SK-N-SH treated with all-trans-retinoic acid at 6 μM for 48 hours (cell line): ENCODE measurements around the gene PTH1R.

Source experiments
- ATAC-seq: fragments of 200-7000 bp; cut with Tn5 transposase; 3 replicates; pipeline ENCODE4 v1.9.1; 2020; ENCODE audit warnings: mild to moderate bottlenecking, moderate library complexity
- ARNTL ChIP-seq: fragments of 450-650 bp; formaldehyde crosslinking; IDR thresholded peaks from 2 replicates; pipeline ENCODE4 v1.5.0; 2020; ENCODE audit warnings: low read depth, mild to moderate bottlenecking, moderate library complexity, borderline replicate concordance
- BACH2 ChIP-seq: fragments of 250-450 bp; sonication (Bioruptor Pico); IDR thresholded peaks from 2 replicates; pipeline ENCODE4 v1.9.0; 2021; ENCODE audit warnings: mild to moderate bottlenecking, borderline replicate concordance
- CSDC2 ChIP-seq: fragments of 250-450 bp; sonication (Bioruptor Pico); IDR thresholded peaks from 2 replicates; pipeline ENCODE4 v1.5.0; 2020; ENCODE audit warnings: mild to moderate bottlenecking, moderate library complexity
- ESRRG ChIP-seq: fragments of 250-450 bp; sonication (Bioruptor Pico); IDR thresholded peaks from 2 replicates; pipeline ENCODE4 v1.6.1; 2021; ENCODE audit warnings: mild to moderate bottlenecking
- GLIS3 ChIP-seq: fragments of 250-450 bp; sonication (Bioruptor Pico); IDR thresholded peaks from 2 replicates; pipeline ENCODE4 v1.5.0; 2020; ENCODE audit warnings: mild to moderate bottlenecking, moderate library complexity
- ISL1 ChIP-seq: fragments of 250-450 bp; sonication (Bioruptor Pico); IDR thresholded peaks from 2 replicates; pipeline ENCODE4 v2.1.2; 2022; ENCODE audit warnings: mild to moderate bottlenecking, moderate library complexity
- OSR1 ChIP-seq: fragments of 250-450 bp; sonication (Bioruptor Pico); IDR thresholded peaks from 2 replicates; pipeline ENCODE4 v1.8.0; 2022; ENCODE audit warnings: moderate library complexity, mild to moderate bottlenecking, inconsistent platforms
- PPARA ChIP-seq: fragments of 250-450 bp; sonication (Bioruptor Pico); IDR thresholded peaks from 2 replicates; pipeline ENCODE4 v1.5.0; 2020; ENCODE audit warnings: mild to moderate bottlenecking, borderline replicate concordance
- RARB ChIP-seq: fragments of 250-450 bp; sonication (Bioruptor Pico); IDR thresholded peaks from 2 replicates; pipeline ENCODE4 v1.8.0; 2021; ENCODE audit warnings: mild to moderate bottlenecking, moderate library complexity
- SNAI2 ChIP-seq: fragments of 250-450 bp; sonication (Bioruptor Pico); IDR thresholded peaks from 2 replicates; pipeline ENCODE4 v1.5.0; 2020; ENCODE audit warnings: mild to moderate bottlenecking, moderate library complexity
- TCF4 ChIP-seq: fragments of 250-450 bp; sonication (Bioruptor Pico); IDR thresholded peaks from 2 replicates; pipeline ENCODE4 v1.8.0; 2021; ENCODE audit warnings: mild to moderate bottlenecking, moderate library complexity, borderline replicate concordance
- TOX ChIP-seq: fragments of 250-450 bp; sonication (Bioruptor Pico); IDR thresholded peaks from 2 replicates; pipeline ENCODE4 v1.8.0; 2021; ENCODE audit warnings: mild to moderate bottlenecking, moderate library complexity, borderline replicate concordance
- ZC3H10 ChIP-seq: fragments of 250-450 bp; sonication (Bioruptor Pico); IDR thresholded peaks from 2 replicates; pipeline ENCODE4 v1.5.1; 2021; ENCODE audit warnings: mild to moderate bottlenecking, moderate library complexity
- ZFP3 ChIP-seq: fragments of 250-450 bp; sonication (Bioruptor Pico); IDR thresholded peaks from 2 replicates; pipeline ENCODE4 v1.5.0; 2020; ENCODE audit warnings: mild to moderate bottlenecking, moderate library complexity
- ZFP30 ChIP-seq: fragments of 450-650 bp; formaldehyde crosslinking; IDR thresholded peaks from 2 replicates; pipeline ENCODE4 v1.5.0; 2022; ENCODE audit warnings: mild to moderate bottlenecking, moderate library complexity
- ZNF565 ChIP-seq: fragments of 450-650 bp; formaldehyde crosslinking; conservative IDR thresholded peaks from 2 replicates; pipeline ENCODE4 v1.5.0; 2020; ENCODE audit warnings: low read depth, mild to moderate bottlenecking, moderate library complexity
- ZNF70 ChIP-seq: fragments of 450-650 bp; formaldehyde crosslinking; IDR thresholded peaks from 2 replicates; pipeline ENCODE4 v1.5.0; 2020; ENCODE audit warnings: mild to moderate bottlenecking, moderate library complexity
- ZNF8 ChIP-seq: fragments of 450-650 bp; formaldehyde crosslinking; IDR thresholded peaks from 2 replicates; pipeline ENCODE4 v1.5.0; 2020; ENCODE audit warnings: mild to moderate bottlenecking, moderate library complexity
- TF ChIP-seq, protein P1 (sequence below): fragments of 250-450 bp; sonication (Bioruptor Pico); IDR thresholded peaks from 2 replicates; pipeline ENCODE4 v1.5.0; 2020; ENCODE audit warnings: mild to moderate bottlenecking, moderate library complexity
- TF ChIP-seq, protein P2 (sequence below): fragments of 250-450 bp; sonication (Bioruptor Pico); IDR thresholded peaks from 2 replicates; pipeline ENCODE4 v1.8.0; 2020; ENCODE audit warnings: mild to moderate bottlenecking, moderate library complexity, borderline replicate concordance
- TF ChIP-seq, protein P3 (sequence below): fragments of 250-450 bp; sonication (Bioruptor Pico); IDR thresholded peaks from 2 replicates; pipeline ENCODE4 v1.8.0; 2021; ENCODE audit warnings: low read depth, mild to moderate bottlenecking, moderate library complexity, borderline replicate concordance
- TF ChIP-seq, protein P4 (sequence below): fragments of 250-450 bp; sonication (Bioruptor Pico); IDR thresholded peaks from 2 replicates; pipeline ENCODE4 v1.5.1; 2020; ENCODE audit warnings: low read depth, mild to moderate bottlenecking, moderate library complexity

Gene PTH1R

DNA sequence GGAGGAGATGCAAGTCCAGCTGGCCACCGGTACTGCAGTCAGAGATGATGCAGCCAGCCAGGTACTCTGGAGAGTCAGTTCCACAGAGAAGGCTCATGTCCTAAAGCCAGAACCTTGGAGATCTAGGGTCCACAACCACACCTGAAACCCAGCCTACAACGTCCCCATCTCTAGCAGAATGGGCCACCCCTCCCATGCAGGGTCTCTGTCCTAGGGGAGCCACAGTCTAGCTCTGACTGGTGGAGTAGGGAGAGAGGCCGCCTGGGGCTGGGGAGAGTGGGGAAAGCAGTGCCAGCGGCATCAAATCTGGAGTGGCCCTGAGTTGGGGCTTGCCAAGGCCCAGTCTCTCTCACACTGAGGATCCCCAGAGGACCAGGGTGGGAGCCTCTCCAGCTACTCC lies 43.5 kb downstream of the PTH1R start:
- TF ChIP-seq ISL1 (CRISPR knock-in tag), result no peak
- TF ChIP-seq ZNF8 (CRISPR knock-in tag), result no peak
- TF ChIP-seq CSDC2 (CRISPR knock-in tag), result no peak
- TF ChIP-seq, protein P1, sequence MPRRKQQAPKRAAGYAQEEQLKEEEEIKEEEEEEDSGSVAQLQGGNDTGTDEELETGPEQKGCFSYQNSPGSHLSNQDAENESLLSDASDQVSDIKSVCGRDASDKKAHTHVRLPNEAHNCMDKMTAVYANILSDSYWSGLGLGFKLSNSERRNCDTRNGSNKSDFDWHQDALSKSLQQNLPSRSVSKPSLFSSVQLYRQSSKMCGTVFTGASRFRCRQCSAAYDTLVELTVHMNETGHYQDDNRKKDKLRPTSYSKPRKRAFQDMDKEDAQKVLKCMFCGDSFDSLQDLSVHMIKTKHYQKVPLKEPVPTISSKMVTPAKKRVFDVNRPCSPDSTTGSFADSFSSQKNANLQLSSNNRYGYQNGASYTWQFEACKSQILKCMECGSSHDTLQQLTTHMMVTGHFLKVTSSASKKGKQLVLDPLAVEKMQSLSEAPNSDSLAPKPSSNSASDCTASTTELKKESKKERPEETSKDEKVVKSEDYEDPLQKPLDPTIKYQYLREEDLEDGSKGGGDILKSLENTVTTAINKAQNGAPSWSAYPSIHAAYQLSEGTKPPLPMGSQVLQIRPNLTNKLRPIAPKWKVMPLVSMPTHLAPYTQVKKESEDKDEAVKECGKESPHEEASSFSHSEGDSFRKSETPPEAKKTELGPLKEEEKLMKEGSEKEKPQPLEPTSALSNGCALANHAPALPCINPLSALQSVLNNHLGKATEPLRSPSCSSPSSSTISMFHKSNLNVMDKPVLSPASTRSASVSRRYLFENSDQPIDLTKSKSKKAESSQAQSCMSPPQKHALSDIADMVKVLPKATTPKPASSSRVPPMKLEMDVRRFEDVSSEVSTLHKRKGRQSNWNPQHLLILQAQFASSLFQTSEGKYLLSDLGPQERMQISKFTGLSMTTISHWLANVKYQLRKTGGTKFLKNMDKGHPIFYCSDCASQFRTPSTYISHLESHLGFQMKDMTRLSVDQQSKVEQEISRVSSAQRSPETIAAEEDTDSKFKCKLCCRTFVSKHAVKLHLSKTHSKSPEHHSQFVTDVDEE (CRISPR knock-in tag), result no peak
- TF ChIP-seq, protein P2, sequence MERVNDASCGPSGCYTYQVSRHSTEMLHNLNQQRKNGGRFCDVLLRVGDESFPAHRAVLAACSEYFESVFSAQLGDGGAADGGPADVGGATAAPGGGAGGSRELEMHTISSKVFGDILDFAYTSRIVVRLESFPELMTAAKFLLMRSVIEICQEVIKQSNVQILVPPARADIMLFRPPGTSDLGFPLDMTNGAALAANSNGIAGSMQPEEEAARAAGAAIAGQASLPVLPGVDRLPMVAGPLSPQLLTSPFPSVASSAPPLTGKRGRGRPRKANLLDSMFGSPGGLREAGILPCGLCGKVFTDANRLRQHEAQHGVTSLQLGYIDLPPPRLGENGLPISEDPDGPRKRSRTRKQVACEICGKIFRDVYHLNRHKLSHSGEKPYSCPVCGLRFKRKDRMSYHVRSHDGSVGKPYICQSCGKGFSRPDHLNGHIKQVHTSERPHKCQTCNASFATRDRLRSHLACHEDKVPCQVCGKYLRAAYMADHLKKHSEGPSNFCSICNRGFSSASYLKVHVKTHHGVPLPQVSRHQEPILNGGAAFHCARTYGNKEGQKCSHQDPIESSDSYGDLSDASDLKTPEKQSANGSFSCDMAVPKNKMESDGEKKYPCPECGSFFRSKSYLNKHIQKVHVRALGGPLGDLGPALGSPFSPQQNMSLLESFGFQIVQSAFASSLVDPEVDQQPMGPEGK (CRISPR knock-in tag), result no peak
- no peak for TF ChIP-seq TOX (CRISPR knock-in tag)
- no peak for TF ChIP-seq OSR1 (CRISPR knock-in tag)
- TF ChIP-seq ARNTL (CRISPR knock-in tag), result no peak
- no peak for TF ChIP-seq TCF4
- TF ChIP-seq ZNF565 (CRISPR knock-in tag), result no peak
- TF ChIP-seq SNAI2 (CRISPR knock-in tag), result no peak
- no peak for TF ChIP-seq ZNF70 (CRISPR knock-in tag)
- TF ChIP-seq, protein P3, sequence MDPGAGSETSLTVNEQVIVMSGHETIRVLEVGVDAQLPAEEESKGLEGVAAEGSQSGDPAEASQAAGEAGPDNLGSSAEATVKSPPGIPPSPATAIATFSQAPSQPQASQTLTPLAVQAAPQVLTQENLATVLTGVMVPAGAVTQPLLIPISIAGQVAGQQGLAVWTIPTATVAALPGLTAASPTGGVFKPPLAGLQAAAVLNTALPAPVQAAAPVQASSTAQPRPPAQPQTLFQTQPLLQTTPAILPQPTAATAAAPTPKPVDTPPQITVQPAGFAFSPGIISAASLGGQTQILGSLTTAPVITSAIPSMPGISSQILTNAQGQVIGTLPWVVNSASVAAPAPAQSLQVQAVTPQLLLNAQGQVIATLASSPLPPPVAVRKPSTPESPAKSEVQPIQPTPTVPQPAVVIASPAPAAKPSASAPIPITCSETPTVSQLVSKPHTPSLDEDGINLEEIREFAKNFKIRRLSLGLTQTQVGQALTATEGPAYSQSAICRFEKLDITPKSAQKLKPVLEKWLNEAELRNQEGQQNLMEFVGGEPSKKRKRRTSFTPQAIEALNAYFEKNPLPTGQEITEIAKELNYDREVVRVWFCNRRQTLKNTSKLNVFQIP (CRISPR knock-in tag), result no peak
- no peak for TF ChIP-seq ZFP3 (CRISPR knock-in tag)
- no peak for TF ChIP-seq ZC3H10
- TF ChIP-seq GLIS3 (CRISPR knock-in tag), result no peak
- TF ChIP-seq BACH2 (CRISPR knock-in tag), result no peak
- no peak for TF ChIP-seq PPARA (CRISPR knock-in tag)
- no peak for TF ChIP-seq ZFP30 (CRISPR knock-in tag)
- no peak for TF ChIP-seq RARB (CRISPR knock-in tag)
- ATAC-seq, result no peak

DNA sequence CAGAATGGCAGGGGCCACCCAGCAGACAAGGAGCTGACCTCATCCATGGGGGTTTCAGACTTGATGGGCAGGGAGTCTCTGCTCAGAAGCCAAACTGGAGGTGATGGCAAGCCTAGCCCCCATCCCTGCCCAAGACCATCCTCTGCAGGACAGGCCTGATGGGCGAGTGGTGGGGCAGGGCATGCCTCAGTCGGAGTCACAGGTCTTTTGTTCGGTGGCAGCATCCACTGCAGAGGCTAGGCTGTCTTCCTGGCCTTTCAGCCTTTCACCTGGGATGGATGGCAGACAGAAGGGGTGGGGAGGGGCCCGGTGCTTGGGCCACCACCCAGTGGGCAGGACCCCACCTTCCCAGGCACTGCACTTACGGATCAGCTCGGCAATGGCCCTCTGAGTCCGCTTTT lies 44.4 kb downstream of the PTH1R start:
- TF ChIP-seq ZNF8 (CRISPR knock-in tag), result no peak
- TF ChIP-seq CSDC2 (CRISPR knock-in tag), result no peak
- TF ChIP-seq TOX (CRISPR knock-in tag), result no peak
- TF ChIP-seq ARNTL (CRISPR knock-in tag), result no peak
- no peak for TF ChIP-seq ZFP3 (CRISPR knock-in tag)
- TF ChIP-seq ISL1 (CRISPR knock-in tag), result no peak
- TF ChIP-seq ESRRG, result no peak
- no peak for TF ChIP-seq OSR1 (CRISPR knock-in tag)
- no peak for TF ChIP-seq RARB (CRISPR knock-in tag)
- TF ChIP-seq ZNF565 (CRISPR knock-in tag), result no peak
- TF ChIP-seq PPARA (CRISPR knock-in tag), result no peak
- no peak for TF ChIP-seq ZNF70 (CRISPR knock-in tag)
- TF ChIP-seq, protein P1 (CRISPR knock-in tag), result no peak
- TF ChIP-seq, protein P4, sequence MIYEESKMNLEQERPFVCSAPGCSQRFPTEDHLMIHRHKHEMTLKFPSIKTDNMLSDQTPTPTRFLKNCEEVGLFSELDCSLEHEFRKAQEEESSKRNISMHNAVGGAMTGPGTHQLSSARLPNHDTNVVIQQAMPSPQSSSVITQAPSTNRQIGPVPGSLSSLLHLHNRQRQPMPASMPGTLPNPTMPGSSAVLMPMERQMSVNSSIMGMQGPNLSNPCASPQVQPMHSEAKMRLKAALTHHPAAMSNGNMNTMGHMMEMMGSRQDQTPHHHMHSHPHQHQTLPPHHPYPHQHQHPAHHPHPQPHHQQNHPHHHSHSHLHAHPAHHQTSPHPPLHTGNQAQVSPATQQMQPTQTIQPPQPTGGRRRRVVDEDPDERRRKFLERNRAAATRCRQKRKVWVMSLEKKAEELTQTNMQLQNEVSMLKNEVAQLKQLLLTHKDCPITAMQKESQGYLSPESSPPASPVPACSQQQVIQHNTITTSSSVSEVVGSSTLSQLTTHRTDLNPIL (CRISPR knock-in tag), result no peak
- no peak for TF ChIP-seq BACH2 (CRISPR knock-in tag)
- TF ChIP-seq, protein P3 (CRISPR knock-in tag), result no peak
- TF ChIP-seq, protein P2 (CRISPR knock-in tag), result no peak
- no peak for ATAC-seq
